ENCODE measurements around the gene TENM3.

DNA sequence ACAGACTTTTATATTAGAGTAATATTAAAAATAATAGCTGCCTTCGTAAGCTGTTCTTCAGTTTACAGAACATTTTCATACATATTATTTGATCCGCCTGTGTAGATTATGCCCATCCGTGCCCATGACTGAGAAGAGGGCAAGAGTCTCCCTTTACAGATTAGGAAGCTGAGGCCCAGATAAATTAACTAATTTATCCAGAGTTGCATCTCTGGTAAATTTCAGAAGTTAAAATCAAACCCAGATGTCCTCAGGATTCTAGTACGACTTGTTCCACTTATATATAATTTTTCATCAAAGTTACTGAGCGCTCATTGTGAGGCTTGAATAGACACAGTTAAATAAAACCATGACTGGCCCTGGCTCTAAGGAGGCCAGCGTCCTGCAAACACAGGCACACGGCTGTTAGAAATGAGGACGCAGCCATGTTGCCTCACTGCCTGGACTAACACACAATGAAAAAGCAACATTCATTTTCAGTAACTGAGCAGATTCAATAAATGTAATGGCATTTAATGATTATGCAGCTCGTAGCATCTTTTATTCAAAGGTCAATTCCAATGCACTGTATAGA, 148.0 kb downstream of the TENM3 start:
- TF ChIP-seq, protein P1, sequence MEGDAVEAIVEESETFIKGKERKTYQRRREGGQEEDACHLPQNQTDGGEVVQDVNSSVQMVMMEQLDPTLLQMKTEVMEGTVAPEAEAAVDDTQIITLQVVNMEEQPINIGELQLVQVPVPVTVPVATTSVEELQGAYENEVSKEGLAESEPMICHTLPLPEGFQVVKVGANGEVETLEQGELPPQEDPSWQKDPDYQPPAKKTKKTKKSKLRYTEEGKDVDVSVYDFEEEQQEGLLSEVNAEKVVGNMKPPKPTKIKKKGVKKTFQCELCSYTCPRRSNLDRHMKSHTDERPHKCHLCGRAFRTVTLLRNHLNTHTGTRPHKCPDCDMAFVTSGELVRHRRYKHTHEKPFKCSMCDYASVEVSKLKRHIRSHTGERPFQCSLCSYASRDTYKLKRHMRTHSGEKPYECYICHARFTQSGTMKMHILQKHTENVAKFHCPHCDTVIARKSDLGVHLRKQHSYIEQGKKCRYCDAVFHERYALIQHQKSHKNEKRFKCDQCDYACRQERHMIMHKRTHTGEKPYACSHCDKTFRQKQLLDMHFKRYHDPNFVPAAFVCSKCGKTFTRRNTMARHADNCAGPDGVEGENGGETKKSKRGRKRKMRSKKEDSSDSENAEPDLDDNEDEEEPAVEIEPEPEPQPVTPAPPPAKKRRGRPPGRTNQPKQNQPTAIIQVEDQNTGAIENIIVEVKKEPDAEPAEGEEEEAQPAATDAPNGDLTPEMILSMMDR (IDR thresholded peaks at IDR 0.05; ENCODE audit: insufficient read depth, low read length, poor library complexity, severe bottlenecking) = no peak
- no peak for TF ChIP-seq EZH2phosphoT487 (conservative IDR thresholded peaks at IDR 0.05; ENCODE audit: low read length)
